HFFc6 (cell line): Measurements from ENCODE around the gene TTC23. TPM values are rescaled to one million over a fixed set of nuclear protein-coding genes. Genes with fewer than 3 reads are reported as not detected.

Experiments
- DNase-seq: peaks from one replicate; pipeline ENCODE4 v3.0.0-alpha.2; 2018
- H3K27ac Mint-ChIP-seq: 2 replicates; pipeline ENCODE4 v1.8.0; 2020; ENCODE audit warnings: mild to moderate bottlenecking, mixed read lengths
- H3K27me3 Mint-ChIP-seq: 2 replicates; pipeline ENCODE4 v1.8.0; 2021; ENCODE audit warnings: mild to moderate bottlenecking, moderate library complexity, mixed read lengths; ENCODE audit not compliant: insufficient read depth
- H3K36me3 Mint-ChIP-seq: 2 replicates; pipeline ENCODE4 v1.8.0; 2021; ENCODE audit warnings: low read depth, mixed read lengths
- H3K4me1 Mint-ChIP-seq: 2 replicates; pipeline ENCODE4 v1.8.0; 2020; ENCODE audit warnings: low read depth, mixed read lengths
- H3K4me3 Mint-ChIP-seq: 2 replicates; pipeline ENCODE4 v1.8.0; 2020; ENCODE audit warnings: mild to moderate bottlenecking, moderate library complexity, mixed read lengths
- H3K9me3 Mint-ChIP-seq: 2 replicates; pipeline ENCODE4 v1.8.0; 2020; ENCODE audit warnings: mild to moderate bottlenecking, mixed read lengths
- total RNA-seq, 6 experiments: library from RNA; stranded (reverse); fragmentation: NEBNext Ultra II Directional; extraction: Animal tissue kit (Norgen Biotek cat#: 25700); gene quantifications; 2 replicates in 1 of 6; 3 replicates in 5 of 6; pipeline ENCODE4 v1.2.3, GENCODE V29; 2021
- TF ChIP-seq, protein P1 (sequence below): fragments of 200-600 bp; sonication (generic); IDR thresholded peaks from 2 replicates; pipeline ENCODE4 v1.5.0; 2021; ENCODE audit warnings: antibody characterized with exemption, mild to moderate bottlenecking

The TTC23 gene
- total RNA-seq, 6 experiments from 2014 or later: 11.9 to 17.4 (median 15.0) TPM

GRCh38 chr15:99282586-99282985 is 33.2 kb upstream of the TTC23 start:
- DNase-seq: no peak
- TF ChIP-seq, protein P1, sequence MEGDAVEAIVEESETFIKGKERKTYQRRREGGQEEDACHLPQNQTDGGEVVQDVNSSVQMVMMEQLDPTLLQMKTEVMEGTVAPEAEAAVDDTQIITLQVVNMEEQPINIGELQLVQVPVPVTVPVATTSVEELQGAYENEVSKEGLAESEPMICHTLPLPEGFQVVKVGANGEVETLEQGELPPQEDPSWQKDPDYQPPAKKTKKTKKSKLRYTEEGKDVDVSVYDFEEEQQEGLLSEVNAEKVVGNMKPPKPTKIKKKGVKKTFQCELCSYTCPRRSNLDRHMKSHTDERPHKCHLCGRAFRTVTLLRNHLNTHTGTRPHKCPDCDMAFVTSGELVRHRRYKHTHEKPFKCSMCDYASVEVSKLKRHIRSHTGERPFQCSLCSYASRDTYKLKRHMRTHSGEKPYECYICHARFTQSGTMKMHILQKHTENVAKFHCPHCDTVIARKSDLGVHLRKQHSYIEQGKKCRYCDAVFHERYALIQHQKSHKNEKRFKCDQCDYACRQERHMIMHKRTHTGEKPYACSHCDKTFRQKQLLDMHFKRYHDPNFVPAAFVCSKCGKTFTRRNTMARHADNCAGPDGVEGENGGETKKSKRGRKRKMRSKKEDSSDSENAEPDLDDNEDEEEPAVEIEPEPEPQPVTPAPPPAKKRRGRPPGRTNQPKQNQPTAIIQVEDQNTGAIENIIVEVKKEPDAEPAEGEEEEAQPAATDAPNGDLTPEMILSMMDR: no peak
- Mint-ChIP-seq H3K4me3 (no peak overlapping the region), H3K4me1 (peaks cover 35% of the 10 kb centered on the region), H3K27me3 (no peaks in the 10 kb centered on the region), H3K36me3 (peaks cover 8% of the 10 kb centered on the region), H3K9me3 (no peaks in the 10 kb centered on the region), H3K27ac (no peak overlapping the region)

DNA sequence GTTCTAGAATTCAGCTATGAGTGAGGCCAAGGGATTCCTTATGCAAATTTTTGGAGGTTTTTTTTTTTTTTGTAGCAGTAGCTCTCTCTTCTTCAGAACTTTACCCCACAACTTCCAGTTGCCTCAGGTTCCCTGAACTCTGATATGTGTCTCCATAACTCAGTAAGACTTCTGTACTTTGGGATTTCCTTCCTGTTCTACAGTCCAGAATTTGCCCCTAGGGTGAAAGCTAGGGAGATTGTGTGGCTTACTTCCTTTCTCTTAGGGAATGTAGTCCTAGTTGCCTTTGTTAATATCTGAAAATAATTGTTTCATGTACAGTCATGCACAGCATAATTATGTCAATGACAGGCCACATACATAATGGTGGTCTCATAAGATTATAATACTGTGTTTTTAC is 32.7 kb upstream of the TTC23 start:
- Mint-ChIP-seq H3K9me3 (no peaks in the 10 kb centered on the region), H3K27me3 (no peaks in the 10 kb centered on the region), H3K4me1 (peaks cover 35% of the 10 kb centered on the region), H3K4me3 (no peak overlapping the region), H3K36me3 (peaks cover 8% of the 10 kb centered on the region), H3K27ac (no peak overlapping the region)
- TF ChIP-seq, protein P1: no peak
- no peak for DNase-seq

- H3K36me3 Mint-ChIP-seq: peaks cover 8% of the 10 kb centered on the region
- TF ChIP-seq, protein P1: no peak
- H3K27me3 Mint-ChIP-seq: no peaks in the 10 kb centered on the region
- no peak overlapping the region for H3K4me3 Mint-ChIP-seq
- peaks cover 35% of the 10 kb centered on the region for H3K4me1 Mint-ChIP-seq
- no peak for DNase-seq
- H3K27ac Mint-ChIP-seq: no peak overlapping the region
- no peaks in the 10 kb centered on the region for H3K9me3 Mint-ChIP-seq
Observed at GRCh38 chr15:99279827-99280226, 30.4 kb upstream of the TTC23 start.

DNA sequence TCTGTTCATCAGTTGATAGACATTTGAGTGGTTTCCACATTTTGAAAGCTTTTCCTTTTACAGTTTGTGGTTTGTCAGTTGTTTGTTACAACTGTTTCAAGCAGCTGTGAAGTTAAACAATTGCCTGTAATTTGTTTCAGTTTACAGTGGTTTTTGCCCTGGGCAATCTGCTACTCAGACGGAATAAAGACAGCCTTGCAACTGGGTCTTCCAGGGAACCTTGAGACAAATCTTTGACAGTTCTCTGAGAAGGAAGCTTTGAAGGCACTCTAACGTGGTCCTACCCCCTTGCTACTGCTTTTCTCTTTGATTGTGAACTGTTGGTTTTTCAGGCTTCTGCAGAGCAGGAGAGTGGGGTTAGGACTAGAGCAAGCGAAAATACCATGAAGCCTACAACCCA is 29.9 kb upstream of the TTC23 start:
- Mint-ChIP-seq H3K27ac (no peak overlapping the region), H3K27me3 (no peaks in the 10 kb centered on the region), H3K4me1 (peaks cover 35% of the 10 kb centered on the region), H3K9me3 (no peaks in the 10 kb centered on the region), H3K4me3 (no peak overlapping the region), H3K36me3 (peaks cover 8% of the 10 kb centered on the region)
- TF ChIP-seq, protein P1: no peak
- DNase-seq: no peak

- Mint-ChIP-seq H3K27me3 (no peaks in the 10 kb centered on the region), H3K4me3 (no peak overlapping the region), H3K9me3 (no peaks in the 10 kb centered on the region), H3K36me3 (peaks cover 8% of the 10 kb centered on the region), H3K4me1 (peaks cover 12% of the 10 kb centered on the region), H3K27ac (no peak overlapping the region)
- TF ChIP-seq, protein P1: no peak
- no peak for DNase-seq
Observed at GRCh38 chr15:99275525-99276128, 26.2 kb upstream of the TTC23 start.

GRCh38 chr15:99275061-99275460 is 25.7 kb upstream of the TTC23 start:
- H3K4me1 Mint-ChIP-seq: peaks cover 6% of the 10 kb centered on the region
- H3K4me3 Mint-ChIP-seq: no peak overlapping the region
- H3K9me3 Mint-ChIP-seq: no peaks in the 10 kb centered on the region
- TF ChIP-seq, protein P1: no peak
- H3K36me3 Mint-ChIP-seq: peaks cover 8% of the 10 kb centered on the region
- DNase-seq: no peak
- no peak overlapping the region for H3K27ac Mint-ChIP-seq
- H3K27me3 Mint-ChIP-seq: no peaks in the 10 kb centered on the region
